MM.1S (cell line): ENCODE data around the gene SOX11.

ENCODE experiments used
- DNase-seq: peaks from one replicate; pipeline ENCODE4 v3.0.0-alpha.2; 2015
- H2AFZ ChIP-seq: fragments of 300-600 bp; sonication (generic); 2 replicates; pipeline ENCODE4 v1.6.0; 2016; ENCODE audit warnings: antibody characterized with exemption, low read length
- H3F3A ChIP-seq: fragments of 300-600 bp; sonication (generic); 2 replicates; pipeline ENCODE4 v1.6.1; 2016; ENCODE audit warnings: mild to moderate bottlenecking, antibody characterized with exemption, low read length, moderate library complexity, mixed read lengths; ENCODE audit not compliant: insufficient read depth
- H3K27ac ChIP-seq: fragments of 300-600 bp; sonication (generic); 2 replicates; pipeline ENCODE4 v1.5.1; 2016; ENCODE audit warnings: mild to moderate bottlenecking, low read length
- H3K27me3 ChIP-seq: fragments of 300-600 bp; sonication (generic); replicated peaks from 2 replicates; pipeline ENCODE4 v1.6.0; 2016; ENCODE audit warnings: low read length; ENCODE audit not compliant: insufficient read depth
- H3K36me3 ChIP-seq: fragments of 300-600 bp; sonication (generic); replicated peaks from 2 replicates; pipeline ENCODE4 v1.6.1; 2016; ENCODE audit warnings: mild to moderate bottlenecking, low read length, mixed read lengths; ENCODE audit not compliant: insufficient read depth
- H3K4me1 ChIP-seq: fragments of 300-600 bp; sonication (generic); 2 replicates; pipeline ENCODE4 v1.6.1; 2016; ENCODE audit warnings: low read length, mixed read lengths
- H3K4me2 ChIP-seq: fragments of 300-600 bp; sonication (generic); 2 replicates; pipeline ENCODE4 v1.6.0; 2016; ENCODE audit warnings: low read depth, low read length
- H3K4me3 ChIP-seq: fragments of 300-600 bp; sonication (generic); 2 replicates; pipeline ENCODE4 v1.5.1; 2016; ENCODE audit warnings: low read length, mixed read lengths
- H3K79me2 ChIP-seq: fragments of 300-600 bp; sonication (generic); 2 replicates; pipeline ENCODE4 v1.6.1; 2016; ENCODE audit warnings: mixed run types, low read length, mixed read lengths
- H3K9ac ChIP-seq: fragments of 300-600 bp; sonication (generic); 2 replicates; pipeline ENCODE4 v1.6.1; 2016; ENCODE audit warnings: low read length, mixed read lengths
- H3K9me2 ChIP-seq: fragments of 300-600 bp; sonication (generic); replicated peaks from 2 replicates; pipeline ENCODE4 v1.6.1; 2016; ENCODE audit warnings: mild to moderate bottlenecking, low read length, mixed read lengths; ENCODE audit not compliant: insufficient read depth
- H3K9me3 ChIP-seq: fragments of 300-600 bp; sonication (generic); replicated peaks from 2 replicates; pipeline ENCODE4 v1.6.1; 2016; ENCODE audit warnings: mild to moderate bottlenecking, low read length, mixed read lengths; ENCODE audit not compliant: insufficient read depth
- H4K20me1 ChIP-seq: fragments of 300-600 bp; sonication (generic); 2 replicates; pipeline ENCODE4 v1.6.1; 2016; ENCODE audit warnings: mild to moderate bottlenecking, low read length, moderate library complexity, mixed read lengths; ENCODE audit not compliant: insufficient read depth
- CTCF ChIP-seq: fragments of 300-600 bp; sonication (generic); IDR thresholded peaks from 2 replicates; pipeline ENCODE4 v1.5.1; 2016; ENCODE audit warnings: antibody characterized with exemption, low read length, mixed read lengths
- EZH2 ChIP-seq: fragments of 300-600 bp; sonication (generic); optimal IDR thresholded peaks from 2 replicates; pipeline ENCODE3; 2017; ENCODE audit warnings: low read depth, mild to moderate bottlenecking, antibody characterized with exemption, low read length, mixed read lengths
- EZH2phosphoT487 ChIP-seq: fragments of 300-600 bp; sonication (generic); IDR thresholded peaks from 2 replicates; pipeline ENCODE4 v1.6.1; 2018; ENCODE audit warnings: antibody characterized with exemption, low read length

The SOX11 gene

GRCh38 chr2:5686536-5686935 lies 5.6 kb upstream of the SOX11 start:
- no peak overlapping the region for H3K27ac ChIP-seq
- no peaks in the 10 kb centered on the region for H3K79me2 ChIP-seq
- no peaks in the 10 kb centered on the region for H4K20me1 ChIP-seq
- no peaks in the 10 kb centered on the region for H3K27me3 ChIP-seq
- H3K9ac ChIP-seq = no peak overlapping the region
- H3K9me3 ChIP-seq = no peaks in the 10 kb centered on the region
- no peaks in the 10 kb centered on the region for H3K9me2 ChIP-seq
- H3F3A ChIP-seq = no peaks in the 10 kb centered on the region
- no peaks in the 10 kb centered on the region for H3K36me3 ChIP-seq
- H3K4me2 ChIP-seq = no peak overlapping the region
- H2AFZ ChIP-seq = no peak overlapping the region
- no peaks in the 10 kb centered on the region for H3K4me1 ChIP-seq
- no peak overlapping the region for H3K4me3 ChIP-seq
- no peak for TF ChIP-seq EZH2
- TF ChIP-seq EZH2phosphoT487 = no peak
- TF ChIP-seq CTCF = no peak
- DNase-seq = no peak

GRCh38 chr2:5689750-5690149 lies 2.4 kb upstream of the SOX11 start:
- Histone ChIP-seq H3K36me3 (no peaks in the 10 kb centered on the region), H2AFZ (no peak overlapping the region), H3K4me3 (no peak overlapping the region), H3K27ac (no peak overlapping the region), H4K20me1 (no peaks in the 10 kb centered on the region), H3K9ac (no peak overlapping the region), H3K4me2 (no peak overlapping the region), H3F3A (no peaks in the 10 kb centered on the region), H3K27me3 (no peaks in the 10 kb centered on the region), H3K4me1 (no peaks in the 10 kb centered on the region), H3K9me2 (no peaks in the 10 kb centered on the region), H3K9me3 (no peaks in the 10 kb centered on the region), H3K79me2 (no peaks in the 10 kb centered on the region)
- no peak for DNase-seq
- TF ChIP-seq CTCF (no peak), EZH2 (no peak), EZH2phosphoT487 (no peak)

- H4K20me1 ChIP-seq = no peaks in the 10 kb centered on the region
- no peak overlapping the region for H3K27ac ChIP-seq
- no peaks in the 10 kb centered on the region for H3K9me3 ChIP-seq
- no peaks in the 10 kb centered on the region for H3K27me3 ChIP-seq
- no peak overlapping the region for H2AFZ ChIP-seq
- no peak for DNase-seq
- H3K4me3 ChIP-seq = no peak overlapping the region
- H3K4me2 ChIP-seq = no peak overlapping the region
- H3K9me2 ChIP-seq = no peaks in the 10 kb centered on the region
- H3K4me1 ChIP-seq = no peaks in the 10 kb centered on the region
- H3K79me2 ChIP-seq = no peaks in the 10 kb centered on the region
- H3K9ac ChIP-seq = no peak overlapping the region
- no peaks in the 10 kb centered on the region for H3K36me3 ChIP-seq
- TF ChIP-seq EZH2 = no peak
- TF ChIP-seq EZH2phosphoT487 = no peak
- no peak for TF ChIP-seq CTCF
- H3F3A ChIP-seq = 0 out of 2 replicates have a peak, but pooled peaks cover 5% of the 10 kb centered on the region
Measured at GRCh38 chr2:5690286-5690685, 1.9 kb upstream of the SOX11 start.
